Stimulated activated CD4-positive, alpha-beta T cell treated with anti-CD3 and anti-CD28 coated beads, Interleukin-15, amount 100 ng/mL, for 1 hour (primary cell): ENCODE measurements around the gene MIEN1.
"Not testable (repeated sequence)": the region's sequence is repeated elsewhere in the genome, so short reads cannot be mapped to it uniquely, and the experiment has no call there.

Experiments used
- DNase-seq, 2 donors: peaks; one replicate each; pipeline ENCODE4 v3.0.0-alpha.2; 2020; ENCODE audit warnings: low read depth in 1 of 2, low spot score in 1 of 2

MIEN1 gene

GRCh38 chr17:39700148-39700987, 30.0 kb downstream of the MIEN1 start:
- no peak for DNase-seq

GRCh38 chr17:39699818-39700147, 30.5 kb downstream of the MIEN1 start, which contains the start of gene ERBB2:
Gene ERBB2 (plus strand): TSS chr17:39700064. CDS start chr17:39700239, 175 bp downstream.
- DNase-seq, result no peak

- DNase-seq, result not testable (repeated sequence)
These were observed 31.0 kb downstream of the MIEN1 start for GRCh38 chr17:39699157-39699817.

GRCh38 chr17:39697961-39698360, 32.4 kb downstream of the MIEN1 start:
- DNase-seq, result no peak

GRCh38 chr17:39696731-39697130, 33.6 kb downstream of the MIEN1 start:
- no peak for DNase-seq

- DNase-seq, result no peak
These were observed 35.2 kb downstream of the MIEN1 start for GRCh38 chr17:39695089-39695474.

GRCh38 chr17:39694593-39694992, 35.7 kb downstream of the MIEN1 start:
- no peak for DNase-seq

GRCh38 chr17:39688945-39689344, 41.4 kb downstream of the MIEN1 start:
- no peak for DNase-seq

- DNase-seq, result no peak
These were observed 41.9 kb downstream of the MIEN1 start for GRCh38 chr17:39688475-39688835.

GRCh38 chr17:39687546-39688474, 42.5 kb downstream of the MIEN1 start, which contains the start of gene PGAP3:
Gene PGAP3 (minus strand): TSS chr17:39688057. CDS start chr17:39688014, 43 bp downstream.
- DNase-seq, result peak; percentile 55 to 62

- DNase-seq, result no peak
These were observed 43.2 kb downstream of the MIEN1 start for GRCh38 chr17:39687101-39687545.

GRCh38 chr17:39684369-39685192, 45.8 kb downstream of the MIEN1 start:
- DNase-seq, result no peak

GRCh38 chr17:39683295-39683939, 46.9 kb downstream of the MIEN1 start:
- DNase-seq, result no peak

GRCh38 chr17:39679521-39680192, 50.7 kb downstream of the MIEN1 start:
- DNase-seq, result no peak
